H9 (cell line): ENCODE data around the gene PDE8A. TPM values are rescaled to one million over a fixed set of nuclear protein-coding genes. Genes with fewer than 3 reads are reported as not detected.

Experiments used
- DNase-seq: peaks from one replicate; pipeline ENCODE4 v3.0.0-alpha.2; 2017
- H2AFZ ChIP-seq: one replicate; pipeline ENCODE4 v1.6.1; 2013; ENCODE audit warnings: mild to moderate bottlenecking, low read length, control low read depth, moderate library complexity
- H2AK5ac ChIP-seq: 2 replicates; pipeline ENCODE4 v1.6.1; 2013; ENCODE audit warnings: low read length, control low read depth, mixed read lengths; ENCODE audit not compliant: insufficient read length
- H2BK120ac ChIP-seq: one replicate; pipeline ENCODE4 v1.6.1; 2013; ENCODE audit warnings: low read depth, mild to moderate bottlenecking, low read length, control low read depth, inconsistent platforms; ENCODE audit not compliant: poor library complexity, severe bottlenecking
- H2BK12ac ChIP-seq: 2 replicates; pipeline ENCODE4 v1.6.1; 2013; ENCODE audit warnings: low read length, control low read depth, mixed read lengths, low read depth; ENCODE audit not compliant: insufficient read length
- H2BK15ac ChIP-seq: 2 replicates; pipeline ENCODE4 v1.6.1; 2013; ENCODE audit warnings: low read depth, low read length, control low read depth
- H2BK20ac ChIP-seq: one replicate; pipeline ENCODE4 v1.6.1; 2013; ENCODE audit warnings: low read depth, mild to moderate bottlenecking, low read length, control low read depth, inconsistent platforms; ENCODE audit not compliant: poor library complexity, severe bottlenecking
- H2BK5ac ChIP-seq: 2 replicates; pipeline ENCODE4 v1.6.1; 2013; ENCODE audit warnings: low read length, control low read depth, mixed read lengths; ENCODE audit not compliant: insufficient read length
- H3K14ac ChIP-seq: 2 replicates; pipeline ENCODE4 v1.6.1; 2013; ENCODE audit warnings: low read length, control low read depth; ENCODE audit not compliant: insufficient read depth
- H3K18ac ChIP-seq: 2 replicates; pipeline ENCODE4 v1.6.1; 2013; ENCODE audit warnings: low read depth, mild to moderate bottlenecking, mixed read lengths, low read length, control low read depth; ENCODE audit not compliant: insufficient read length
- H3K23ac ChIP-seq: 2 replicates; pipeline ENCODE4 v1.6.1; 2013; ENCODE audit warnings: low read length, control low read depth, mixed read lengths, low read depth; ENCODE audit not compliant: insufficient read length
- H3K23me2 ChIP-seq: 2 replicates; pipeline ENCODE4 v1.6.1; 2013; ENCODE audit warnings: low read depth, mild to moderate bottlenecking, mixed read lengths, low read length, control low read depth; ENCODE audit not compliant: insufficient read length, poor library complexity, severe bottlenecking
- H3K27ac ChIP-seq: 2 replicates; pipeline ENCODE4 v1.5.1; 2013; ENCODE audit warnings: low read length, control low read depth, mixed read lengths, low read depth; ENCODE audit not compliant: insufficient read length
- H3K27me3 ChIP-seq: 2 replicates; pipeline ENCODE4 v1.6.1; 2013; ENCODE audit warnings: low read length, control low read depth, inconsistent platforms; ENCODE audit not compliant: insufficient read depth
- H3K4ac ChIP-seq: 2 replicates; pipeline ENCODE4 v1.6.1; 2013; ENCODE audit warnings: low read depth, mild to moderate bottlenecking, control low read depth, inconsistent platforms, low read length, moderate library complexity
- H3K4me1 ChIP-seq: 2 replicates; pipeline ENCODE4 v1.6.1; 2013; ENCODE audit warnings: low read length, control low read depth, inconsistent platforms; ENCODE audit not compliant: insufficient read depth
- H3K4me2 ChIP-seq: 2 replicates; pipeline ENCODE4 v1.6.1; 2013; ENCODE audit warnings: low read length, control low read depth, mixed read lengths; ENCODE audit not compliant: insufficient read length, insufficient read depth
- H3K56ac ChIP-seq: 2 replicates; pipeline ENCODE4 v1.6.1; 2013; ENCODE audit warnings: low read depth, mild to moderate bottlenecking, mixed read lengths, low read length, control low read depth; ENCODE audit not compliant: insufficient read length
- H3K79me1 ChIP-seq: 2 replicates; pipeline ENCODE4 v1.6.1; 2013; ENCODE audit warnings: low read depth, mild to moderate bottlenecking, moderate library complexity, low read length, control low read depth, inconsistent platforms; ENCODE audit not compliant: insufficient read depth, poor library complexity, severe bottlenecking
- H3K79me2 ChIP-seq: 2 replicates; pipeline ENCODE4 v1.6.1; 2013; ENCODE audit warnings: low read length, control low read depth, inconsistent platforms; ENCODE audit not compliant: insufficient read depth
- H3K9ac ChIP-seq: 2 replicates; pipeline ENCODE4 v1.6.1; 2013; ENCODE audit warnings: low read length, control low read depth, mixed read lengths; ENCODE audit not compliant: insufficient read length; ENCODE audit errors: extremely low read depth
- H3K9me3 ChIP-seq: one replicate; pipeline ENCODE4 v1.6.1; 2013; ENCODE audit warnings: low read depth, low read length, inconsistent platforms; ENCODE audit not compliant: control insufficient read depth
- H3T11ph ChIP-seq: one replicate; pipeline ENCODE4 v1.6.1; 2013; ENCODE audit warnings: mild to moderate bottlenecking, low read length, control low read depth, inconsistent platforms
- H4K20me1 ChIP-seq: one replicate; pipeline ENCODE4 v1.6.1; 2013; ENCODE audit not compliant: control insufficient read depth, insufficient read length, insufficient read depth
- H4K5ac ChIP-seq: 2 replicates; pipeline ENCODE4 v1.6.1; 2013; ENCODE audit warnings: low read depth, mild to moderate bottlenecking, mixed read lengths, low read length, control low read depth; ENCODE audit not compliant: insufficient read length
- H4K8ac ChIP-seq: replicated peaks from 2 replicates; pipeline ENCODE4 v1.6.1; 2013; ENCODE audit warnings: low read length, control low read depth, mixed read lengths, low read depth; ENCODE audit not compliant: insufficient read length
- H4K91ac ChIP-seq: 2 replicates; pipeline ENCODE4 v1.6.1; 2013; ENCODE audit warnings: low read depth, mild to moderate bottlenecking, moderate library complexity, mixed read lengths, low read length, control low read depth; ENCODE audit not compliant: insufficient read length
- H3K27ac Mint-ChIP-seq, 3 experiments: 2 replicates in 2 of 3; 3 replicates in 1 of 3; pipeline ENCODE4 v1.8.0; 2020 to 2021; ENCODE audit warnings: mixed read lengths in 3 of 3, mild to moderate bottlenecking in 1 of 3, moderate library complexity in 1 of 3
- H3K27me3 Mint-ChIP-seq: 2 replicates; pipeline ENCODE4 v1.8.0; 2021; ENCODE audit warnings: low read depth, mild to moderate bottlenecking, moderate library complexity, mixed read lengths
- H3K36me3 Mint-ChIP-seq, 3 experiments: 2 replicates in 2 of 3; 3 replicates in 1 of 3; pipeline ENCODE4 v1.8.0; 2020 to 2021; ENCODE audit warnings: low read depth in 3 of 3, mixed read lengths in 3 of 3; ENCODE audit not compliant: insufficient read depth in 1 of 3
- H3K4me1 Mint-ChIP-seq, 2 experiments: 2 replicates each; pipeline ENCODE4 v1.8.0; 2020; ENCODE audit warnings: mixed read lengths in 2 of 2
- H3K4me3 Mint-ChIP-seq, 2 experiments: 2 replicates in 1 of 2; 3 replicates in 1 of 2; pipeline ENCODE4 v1.8.0; 2020 to 2021; ENCODE audit warnings: mild to moderate bottlenecking in 2 of 2, mixed read lengths in 2 of 2, moderate library complexity in 1 of 2
- H3K9me3 Mint-ChIP-seq, 2 experiments: 2 replicates in 1 of 2; 3 replicates in 1 of 2; pipeline ENCODE4 v1.8.0; 2020; ENCODE audit warnings: mild to moderate bottlenecking in 2 of 2, mixed read lengths in 2 of 2, moderate library complexity in 1 of 2
- CTCF ChIP-seq: fragments of 200-600 bp; sonication (generic); conservative IDR thresholded peaks from 3 replicates; pipeline ENCODE4 v1.8.0; 2021; ENCODE audit warnings: antibody characterized with exemption, mild to moderate bottlenecking
- WGBS: extraction: QIAGEN DNeasy Blood & Tissue Kit; methylation state at CpG from one replicate; pipeline ENCODE4 v1.1.7; 2013; ENCODE audit warnings: missing lambda C conversion rate, low lambda C conversion rate, mixed read lengths; ENCODE audit not compliant: insufficient read length; ENCODE audit errors: extremely low coverage; 5-methylcytosine and 5-hydroxymethylcytosine counted together
- total RNA-seq: library from RNA; stranded (reverse); gene quantifications from 2 replicates; pipeline ENCODE4 v1.2.1, GENCODE V29; 2021

Gene PDE8A
- total RNA-seq, 1 experiment from 2014 or later: 9.3 TPM

- H3T11ph ChIP-seq: no peak overlapping the region
- no peak overlapping the region for H2AK5ac ChIP-seq
- no peak for TF ChIP-seq CTCF
- H3K27ac ChIP-seq: no peak overlapping the region
- Mint-ChIP-seq H3K4me1 (peaks cover 0 to 6% of the 10 kb centered on the region in 2 experiments; a peak in 1 of 4 replicates), H3K27ac (peak overlapping the region in 1 of 3 experiments; percentile 96; a peak in 1 of 7 replicates), H3K36me3 (no peaks in the 10 kb centered on the region), H3K9me3 (no peaks in the 10 kb centered on the region), H3K4me3 (no peak overlapping the region), H3K27me3 (no peaks in the 10 kb centered on the region)
- H2BK15ac ChIP-seq: no peak overlapping the region
- no peaks in the 10 kb centered on the region for H3K9me3 ChIP-seq
- no peak overlapping the region for H2BK5ac ChIP-seq
- WGBS: no CpG with 5 or more reads among the region's 7 CpGs
- H2BK120ac ChIP-seq: no peak overlapping the region
- H2AFZ ChIP-seq: no peak overlapping the region
- H3K23me2 ChIP-seq: no peaks in the 10 kb centered on the region
- no peak for DNase-seq
- no peaks in the 10 kb centered on the region; the same call in 1 of the 2 replicates for H3K4me1 ChIP-seq
- H3K79me2 ChIP-seq: no peaks in the 10 kb centered on the region
- no peak overlapping the region for H3K4ac ChIP-seq
- no peak overlapping the region for H3K56ac ChIP-seq
- H4K5ac ChIP-seq: no peak overlapping the region
- H3K4me2 ChIP-seq: no peak overlapping the region
- no peak overlapping the region for H2BK20ac ChIP-seq
- H3K9ac ChIP-seq: no peak overlapping the region
- no peaks in the 10 kb centered on the region for H3K79me1 ChIP-seq
- H3K18ac ChIP-seq: no peak overlapping the region
- no peak overlapping the region for H2BK12ac ChIP-seq
- no peaks in the 10 kb centered on the region for H3K27me3 ChIP-seq
- H4K91ac ChIP-seq: no peak overlapping the region
- no peaks in the 10 kb centered on the region for H4K20me1 ChIP-seq
- H3K14ac ChIP-seq: no peak overlapping the region
- H3K23ac ChIP-seq: no peak overlapping the region
- no peak overlapping the region for H4K8ac ChIP-seq
Observed at GRCh38 chr15:85047271-85047948, 65.8 kb downstream of the PDE8A start.
